ENCODE data around the gene LMAN1.

The LMAN1 gene

GRCh38 chr18:59372975-59373374, 13.9 kb upstream of the LMAN1 start:
- H3K36me3 ChIP-seq (ENCODE audit: control insufficient read depth in 2 of 2, insufficient read depth in 1 of 2, low read length in 2 of 2) = no peaks in the 10 kb centered on the region
- peaks cover 4% of the 10 kb centered on the region; the same call in 1 of the 2 replicates for H3K4me1 ChIP-seq (ENCODE audit: control insufficient read depth, insufficient read depth, low read length)
- no peak for TF ChIP-seq ZNF518A (tag by site-specific recombination; conservative IDR thresholded peaks at IDR 0.05; ENCODE audit: low read depth)
- no peak for TF ChIP-seq ZNF174 (tag by site-specific recombination; IDR thresholded peaks at IDR 0.05)
- no peak for TF ChIP-seq ZNF544 (tag by site-specific recombination; IDR thresholded peaks at IDR 0.05)
- no peak for TF ChIP-seq ZNF138 (tag by site-specific recombination; IDR thresholded peaks at IDR 0.05; ENCODE audit: borderline replicate concordance)
- no peak for TF ChIP-seq PRDM10 (tag by site-specific recombination; IDR thresholded peaks at IDR 0.05)
- H3K4me3 ChIP-seq (ENCODE audit: low read depth, low read length) = no peak overlapping the region
- ChIA-PET CTCF (interaction anchor here (1.6 kb wide), 2 partner anchors 29 to 64 kb away, joined by 4 to 7 read pairs; no protein-coding TSS in a partner anchor), POLR2A (no interaction called here)
- no peak overlapping the region for H3K27ac ChIP-seq (ENCODE audit: extremely low read depth, low read depth, low read length)
- no peaks in the 10 kb centered on the region for H3K9me3 ChIP-seq (ENCODE audit: control insufficient read depth, insufficient read depth, low read depth, low read length)

GRCh38 chr18:59360381-59360780, 1.3 kb upstream of the LMAN1 start:
- Histone ChIP-seq H3K4me1 (ENCODE audit: control insufficient read depth, insufficient read depth, low read length) (peaks cover 6% of the 10 kb centered on the region), H3K9me3 (ENCODE audit: control insufficient read depth, insufficient read depth, low read depth, low read length) (no peaks in the 10 kb centered on the region), H3K4me3 (ENCODE audit: low read depth, low read length) (no peak overlapping the region), H3K36me3 (ENCODE audit: control insufficient read depth in 2 of 2, insufficient read depth in 1 of 2, low read length in 2 of 2) (peaks cover 2 to 7% of the 10 kb centered on the region in 2 experiments; a peak in 2 of 3 replicates), H3K27ac (ENCODE audit: extremely low read depth, low read depth, low read length) (no peak overlapping the region)
- ChIA-PET POLR2A (interaction anchor here (1.6 kb wide), 1 partner anchor 21 kb away, joined by 4 read pairs; no protein-coding TSS in a partner anchor), CTCF (interaction anchor here (0.5 to 3.3 kb wide), 6 partner anchors 16 to 1089 kb away, joined by 3 to 20 read pairs (median 4); no protein-coding TSS in a partner anchor)
- TF ChIP-seq ZNF16 (tag by site-specific recombination; IDR thresholded peaks at IDR 0.05; ENCODE audit: low read depth) = no peak
- no peak for TF ChIP-seq ZBTB44 (tag by site-specific recombination; IDR thresholded peaks at IDR 0.05)
- TF ChIP-seq ZNF10 (tag by site-specific recombination; IDR thresholded peaks at IDR 0.05) = no peak
- no peak for TF ChIP-seq REPIN1 (tag by site-specific recombination; IDR thresholded peaks at IDR 0.05; ENCODE audit: low read depth)
- TF ChIP-seq ZNF704 (tag by site-specific recombination; IDR thresholded peaks at IDR 0.05) = no peak
- no peak for TF ChIP-seq MEIS1 (CRISPR knock-in tag; IDR thresholded peaks at IDR 0.05; ENCODE audit: borderline replicate concordance)
- no peak for TF ChIP-seq ZNF18 (tag by site-specific recombination; IDR thresholded peaks at IDR 0.05)
- no peak for TF ChIP-seq GFI1B (tag by site-specific recombination; IDR thresholded peaks at IDR 0.05)
